Prostate gland (tissue), 2 donors: ENCODE measurements around the gene FOXS1. TPM values are rescaled to one million over a fixed set of nuclear protein-coding genes. Genes with fewer than 3 reads are reported as not detected.
A peak's percentile ranks its signal among the peaks of the same experiment; 100 is the strongest.

Experiments used
- DNase-seq: peaks from one replicate; pipeline ENCODE4 v3.0.0-alpha.2; 2019; ENCODE audit warnings: low spot score
- H3K27ac ChIP-seq, 2 donors: fragments of 200-600 bp; sonication (generic); 2 replicates each; pipeline ENCODE4 v1.5.1; 2017 to 2019
- H3K27me3 ChIP-seq: fragments of 200-600 bp; sonication (generic); replicated peaks from 2 replicates; pipeline ENCODE4 v1.5.1; 2019; ENCODE audit not compliant: insufficient read depth
- H3K36me3 ChIP-seq, 2 donors: fragments of 200-600 bp; sonication (generic); 1 replicate in 1 of 2; 2 replicates in 1 of 2; pipeline versions ENCODE4 v1.5.1 to v1.8.1; 2017 to 2019
- H3K4me1 ChIP-seq: fragments of 200-600 bp; sonication (generic); replicated peaks from 2 replicates; pipeline ENCODE4 v1.5.1; 2019
- H3K4me3 ChIP-seq, 2 donors: fragments of 200-600 bp; sonication (generic); 2 replicates each; pipeline ENCODE4 v1.5.1; 2017 to 2019
- H3K9me3 ChIP-seq: fragments of 200-600 bp; sonication (generic); 2 replicates; pipeline ENCODE4 v1.5.1; 2017
- POLR2A ChIP-seq: fragments of 450-650 bp; IDR thresholded peaks from one replicate; pipeline ENCODE4 v1.6.1; 2016; ENCODE audit warnings: antibody characterized with exemption, mild to moderate bottlenecking
- POLR2AphosphoS5 ChIP-seq: sonication (generic); formaldehyde crosslinking; IDR thresholded peaks from one replicate; pipeline ENCODE4 v1.6.1; 2017; ENCODE audit warnings: antibody characterized with exemption
- WGBS: methylation state at CpG from one replicate; pipeline ENCODE4 v1.1.5; 2018; 5-methylcytosine and 5-hydroxymethylcytosine counted together
- intact Hi-C: fragments of 100-400 bp; cut with DNase I; formaldehyde crosslinking; loops from one replicate; pipeline ENCODE4 v1.14.2; 2022
- total RNA-seq, 2 donors: library from RNA; depleted of rRNA; stranded (reverse); fragments of >200 nt; gene quantifications; one replicate each; pipeline ENCODE4 v1.1.0, GENCODE V29; 2016
- TF ChIP-seq, protein P1 (sequence below), 4 experiments: fragments of 200-600 bp in 2 of 4; fragments of 450-650 bp in 2 of 4; sonication (generic) in 2 of 4; IDR thresholded peaks; 1 replicate in 3 of 4; 2 replicates in 1 of 4; pipeline ENCODE4 v1.5.1; 2016 to 2019; ENCODE audit warnings: antibody characterized with exemption in 4 of 4, mild to moderate bottlenecking in 2 of 4, moderate library complexity in 2 of 4

Gene FOXS1
- total RNA-seq, 2 donors from 2014 or later = 8.3 TPM; not detected in 1

DNA sequence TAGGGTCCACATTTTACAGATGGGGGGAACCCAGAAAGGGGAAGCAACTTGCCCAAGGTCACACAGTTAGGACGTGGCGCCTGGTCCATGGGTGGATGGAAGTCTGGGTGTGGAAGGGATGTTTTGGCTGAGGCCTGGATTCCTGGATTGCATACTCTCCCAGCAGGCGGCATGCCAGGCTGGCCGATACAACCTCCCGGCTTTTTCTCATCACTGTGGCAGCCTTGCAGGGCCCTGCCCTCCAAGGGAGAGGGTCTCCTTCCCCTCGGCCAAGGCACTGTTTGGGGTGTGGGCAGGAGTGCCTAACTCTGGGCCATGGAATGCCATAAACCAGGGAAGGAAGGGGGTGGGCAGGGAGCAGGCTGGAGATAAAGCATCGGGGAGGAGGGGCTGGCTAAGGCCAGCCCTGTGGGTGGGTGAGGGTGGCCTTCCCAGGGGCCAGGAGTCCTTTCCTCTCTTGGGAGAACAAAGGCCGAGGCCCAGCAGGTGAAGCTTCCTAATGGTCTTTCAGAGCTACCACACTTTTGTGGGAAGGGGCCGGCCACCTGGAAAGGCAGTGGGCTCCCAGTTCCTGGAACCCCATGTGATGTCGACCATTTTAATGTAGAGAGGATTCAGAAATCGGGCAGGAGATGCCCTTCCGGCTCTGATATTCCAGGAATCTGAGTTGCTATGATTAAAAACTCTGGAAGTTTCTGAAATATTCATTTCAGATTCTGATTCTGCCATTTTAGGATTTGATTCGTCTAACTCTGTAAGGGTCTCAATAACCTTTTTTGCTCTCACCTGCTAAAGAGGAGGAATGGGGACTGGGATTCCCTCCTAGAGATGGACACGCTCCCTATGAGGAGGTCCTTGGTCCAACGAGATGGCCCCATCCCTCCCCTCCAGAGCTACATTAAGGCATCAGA lies 4.2 kb downstream of the FOXS1 start:
- peak overlapping the region in 1 of 2 donors; percentile 5 for H3K27ac ChIP-seq
- intact Hi-C loops = no loop called here
- H3K9me3 ChIP-seq = no peaks in the 10 kb centered on the region
- 74% methylated on average over 15 of the region's 15 CpGs for WGBS
- TF ChIP-seq POLR2AphosphoS5 (no peak), POLR2A (no peak)
- TF ChIP-seq, protein P1, sequence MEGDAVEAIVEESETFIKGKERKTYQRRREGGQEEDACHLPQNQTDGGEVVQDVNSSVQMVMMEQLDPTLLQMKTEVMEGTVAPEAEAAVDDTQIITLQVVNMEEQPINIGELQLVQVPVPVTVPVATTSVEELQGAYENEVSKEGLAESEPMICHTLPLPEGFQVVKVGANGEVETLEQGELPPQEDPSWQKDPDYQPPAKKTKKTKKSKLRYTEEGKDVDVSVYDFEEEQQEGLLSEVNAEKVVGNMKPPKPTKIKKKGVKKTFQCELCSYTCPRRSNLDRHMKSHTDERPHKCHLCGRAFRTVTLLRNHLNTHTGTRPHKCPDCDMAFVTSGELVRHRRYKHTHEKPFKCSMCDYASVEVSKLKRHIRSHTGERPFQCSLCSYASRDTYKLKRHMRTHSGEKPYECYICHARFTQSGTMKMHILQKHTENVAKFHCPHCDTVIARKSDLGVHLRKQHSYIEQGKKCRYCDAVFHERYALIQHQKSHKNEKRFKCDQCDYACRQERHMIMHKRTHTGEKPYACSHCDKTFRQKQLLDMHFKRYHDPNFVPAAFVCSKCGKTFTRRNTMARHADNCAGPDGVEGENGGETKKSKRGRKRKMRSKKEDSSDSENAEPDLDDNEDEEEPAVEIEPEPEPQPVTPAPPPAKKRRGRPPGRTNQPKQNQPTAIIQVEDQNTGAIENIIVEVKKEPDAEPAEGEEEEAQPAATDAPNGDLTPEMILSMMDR (IDR thresholded peaks at IDR 0.05) = no peak
- H3K36me3 ChIP-seq = no peaks in the 10 kb centered on the region
- H3K4me1 ChIP-seq = no peaks in the 10 kb centered on the region
- H3K27me3 ChIP-seq = no peaks in the 10 kb centered on the region
- no peak overlapping the region for H3K4me3 ChIP-seq
- no peak for DNase-seq

DNA sequence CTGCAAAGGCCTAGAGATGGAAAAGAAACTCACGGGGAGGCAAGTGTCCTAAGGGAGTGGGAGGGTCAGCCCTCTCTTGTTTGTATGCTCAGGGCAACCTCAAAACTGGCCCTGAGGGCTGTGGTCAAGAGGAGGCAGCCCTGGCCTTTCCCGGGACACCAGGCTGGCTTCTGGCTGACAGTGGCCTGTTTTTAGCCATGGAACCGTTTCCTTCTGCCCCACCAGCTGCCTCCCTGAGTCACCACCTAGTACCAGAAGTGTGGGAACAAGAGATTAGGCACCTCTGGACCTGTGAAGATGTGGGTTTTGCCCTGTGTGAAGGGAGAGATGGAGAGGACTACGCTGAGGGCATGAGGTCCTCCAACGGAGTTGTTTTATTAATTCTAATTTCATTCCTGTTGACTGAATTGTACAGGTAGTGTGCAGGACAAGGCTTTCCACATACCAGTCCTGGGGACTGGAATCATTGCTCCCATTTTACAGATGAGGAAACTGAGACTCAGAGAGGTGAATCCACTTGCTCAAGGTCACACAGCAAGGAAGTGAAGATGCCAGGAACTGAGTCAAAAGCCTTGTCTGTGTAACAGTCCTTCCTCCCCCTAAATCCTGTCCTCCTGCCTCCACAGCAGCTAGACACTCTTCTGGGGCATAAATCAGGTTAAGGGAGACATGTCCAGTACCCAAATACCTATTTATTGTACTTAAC lies 5.5 kb downstream of the FOXS1 start:
- TF ChIP-seq POLR2A = no peak
- TF ChIP-seq POLR2AphosphoS5 = no peak
- TF ChIP-seq, protein P1 (IDR thresholded peaks at IDR 0.05) = no peak
- no peak for DNase-seq
- H3K4me1 ChIP-seq = no peaks in the 10 kb centered on the region
- no peaks in the 10 kb centered on the region for H3K27me3 ChIP-seq
- H3K36me3 ChIP-seq = no peaks in the 10 kb centered on the region
- intact Hi-C loops = no loop called here
- H3K9me3 ChIP-seq = no peaks in the 10 kb centered on the region
- H3K27ac ChIP-seq = no peak overlapping the region
- no peak overlapping the region for H3K4me3 ChIP-seq
- 83% methylated on average over 5 of the region's 5 CpGs for WGBS

DNA sequence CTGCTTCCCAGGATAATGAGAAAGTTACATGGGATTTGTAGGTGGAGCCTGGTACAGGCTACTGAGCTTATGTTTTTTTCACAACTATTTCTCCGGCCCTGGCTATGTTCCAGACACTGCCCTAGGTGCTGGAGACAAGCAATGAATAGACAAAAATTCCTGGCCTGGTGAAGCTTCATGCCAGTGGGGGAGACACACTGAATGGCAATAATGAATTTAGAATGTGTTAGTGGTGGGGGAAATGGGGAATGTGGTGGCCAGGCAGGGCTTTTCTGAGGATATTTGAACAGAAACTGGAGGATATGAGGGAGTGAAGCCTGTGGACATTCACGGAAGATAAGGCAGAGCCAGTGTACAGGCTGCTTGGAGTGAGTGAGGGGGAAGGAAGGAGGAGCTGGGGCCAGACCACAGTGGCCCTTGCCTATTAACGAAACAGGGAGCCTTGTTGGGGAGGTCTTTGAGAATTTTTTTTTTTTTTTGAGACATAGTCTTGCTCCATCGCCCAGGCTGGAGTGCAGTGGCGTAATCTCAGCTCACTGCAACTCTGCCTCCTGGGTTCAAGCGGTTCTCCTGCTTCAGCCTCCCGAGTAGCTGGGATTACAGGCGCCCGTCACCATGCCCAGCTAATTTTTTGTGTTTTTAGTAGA lies 6.6 kb downstream of the FOXS1 start:
- H3K4me1 ChIP-seq = no peaks in the 10 kb centered on the region
- no peak overlapping the region for H3K4me3 ChIP-seq
- no peaks in the 10 kb centered on the region for H3K27me3 ChIP-seq
- 84% methylated on average over 9 of the region's 9 CpGs for WGBS
- intact Hi-C loops = no loop called here
- DNase-seq = no peak
- H3K9me3 ChIP-seq = no peaks in the 10 kb centered on the region
- TF ChIP-seq, protein P1 (IDR thresholded peaks at IDR 0.05) = no peak
- TF ChIP-seq POLR2A (no peak), POLR2AphosphoS5 (no peak)
- H3K36me3 ChIP-seq = no peaks in the 10 kb centered on the region
- H3K27ac ChIP-seq = no peak overlapping the region

DNA sequence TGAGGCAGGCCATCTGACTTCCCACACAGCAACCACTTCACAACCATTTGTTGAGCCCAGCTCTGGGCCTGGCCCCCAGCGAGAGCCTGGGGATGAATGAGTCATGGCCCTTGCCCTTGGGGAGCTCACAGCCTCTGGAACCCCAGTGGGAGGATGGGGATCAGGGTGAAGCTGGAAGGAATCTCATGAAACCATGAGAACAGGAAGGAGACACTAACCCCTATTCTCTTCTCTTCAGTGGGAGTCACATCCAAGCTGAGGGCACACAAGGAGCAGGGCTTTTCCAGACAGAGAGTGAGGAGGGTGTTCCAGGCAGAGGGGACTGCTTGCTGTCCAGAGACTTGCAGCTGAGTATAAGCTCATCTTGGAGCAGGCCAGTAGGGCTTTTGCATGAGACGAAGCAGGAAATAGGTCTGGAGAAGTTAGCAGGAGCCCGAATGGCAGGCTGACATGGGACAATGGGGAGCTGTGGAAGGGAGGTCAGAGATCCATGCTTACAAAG lies 7.5 kb downstream of the FOXS1 start:
- TF ChIP-seq POLR2A = no peak
- TF ChIP-seq, protein P1 (IDR thresholded peaks at IDR 0.05) = no peak
- TF ChIP-seq POLR2AphosphoS5 = no peak
- intact Hi-C loops = no loop called here
- no peak for DNase-seq
- H3K4me3 ChIP-seq = no peak overlapping the region
- no peaks in the 10 kb centered on the region for H3K27me3 ChIP-seq
- no peaks in the 10 kb centered on the region for H3K36me3 ChIP-seq
- WGBS = 65% methylated on average over 3 of the region's 3 CpGs
- H3K9me3 ChIP-seq = no peaks in the 10 kb centered on the region
- no peaks in the 10 kb centered on the region for H3K4me1 ChIP-seq
- no peak overlapping the region for H3K27ac ChIP-seq
